HCT116 (cell line): ENCODE data around the gene BMP4. TPM values are rescaled to one million over a fixed set of nuclear protein-coding genes. Genes with fewer than 3 reads are reported as not detected.

Experiments
- ATAC-seq: fragments of 200-7000 bp; cut with Tn5 transposase; 2 replicates; pipeline ENCODE4 v1.9.1; 2020; ENCODE audit warnings: mild to moderate bottlenecking, moderate library complexity
- BruUV-seq: library from RNA; stranded (reverse); fragments of 400-500 nt; replicated peaks from 2 replicates; lab custom pipeline; 2021; lab: Mats Ljungman, UMichigan
- CTCF ChIA-PET: fragments of 300-600 bp; sonication (Branson Sonifier 250); formaldehyde crosslinking; loops from one replicate; lab custom pipeline; 2021; ENCODE audit warnings: antibody characterized with exemption; lab: Charles Lee
- POLR2A ChIA-PET: fragments of 300-600, 350-600 bp; sonication (Branson Sonifier 250); formaldehyde crosslinking; loops from one replicate; lab custom pipeline; 2021; ENCODE audit warnings: antibody characterized with exemption; lab: Charles Lee
- RAD21 ChIA-PET, 2 experiments: fragments of 300-600 bp; sonication (Branson Sonifier 250); formaldehyde crosslinking; loops; one replicate each; lab custom pipeline; 2023; ENCODE audit warnings: low total read pairs in 2 of 2; ENCODE audit not compliant: uncharacterized antibody in 2 of 2, unreplicated experiment in 2 of 2, low non-redundant PET in 1 of 2; lab: Charles Lee
- DNase-seq: peaks from one replicate; pipeline ENCODE4 v3.0.0-alpha.2; 2010; ENCODE audit warnings: low read depth, low spot score
- H2AFZ ChIP-seq: fragments of 200-600 bp; shearing (Covaris generic), sonication (generic); 2 replicates; pipeline ENCODE4 v1.6.1; 2017; ENCODE audit warnings: low read depth, mixed run types, mixed read lengths, antibody characterized with exemption, low read length; ENCODE audit not compliant: poor library complexity, severe bottlenecking
- H3K27ac ChIP-seq: 2 replicates; pipeline ENCODE4 v1.5.1; 2012; ENCODE audit warnings: low read depth, low read length
- H3K27me3 ChIP-seq: fragments of 200-600 bp; sonication (generic); 2 replicates; pipeline ENCODE4 v1.6.1; 2016; ENCODE audit warnings: mixed run types, low read length, mixed read lengths; ENCODE audit not compliant: insufficient read depth
- H3K36me3 ChIP-seq, 2 experiments: fragments of 200-500 bp in 1 of 2; fragments of 200-600 bp in 1 of 2; sonication (Bioruptor generic) in 1 of 2; sonication (generic) in 1 of 2; 2 replicates each; pipeline versions ENCODE4 v1.5.1 to v1.6.1; 2014 to 2016; ENCODE audit warnings: low read length in 2 of 2, inconsistent platforms in 1 of 2, mixed read lengths in 1 of 2, mixed run types in 1 of 2; ENCODE audit not compliant: insufficient read depth in 2 of 2, control insufficient read depth in 1 of 2
- H3K4me1 ChIP-seq, 2 experiments: fragments of 200-600 bp in 1 of 2; sonication (generic) in 1 of 2; 2 replicates each; pipeline versions ENCODE4 v1.5.1 to v1.6.1; 2012 to 2017; ENCODE audit warnings: low read length in 2 of 2, inconsistent platforms in 1 of 2, mild to moderate bottlenecking in 1 of 2, mixed read lengths in 1 of 2, mixed run types in 1 of 2, moderate library complexity in 1 of 2; ENCODE audit not compliant: insufficient read depth in 2 of 2, control insufficient read depth in 1 of 2
- H3K4me2 ChIP-seq: fragments of 200-600 bp; sonication (generic); 2 replicates; pipeline ENCODE4 v1.6.1; 2017; ENCODE audit warnings: mixed run types, low read length, mixed read lengths
- H3K4me3 ChIP-seq, 2 experiments: fragments of 200-600 bp in 1 of 2; sonication (generic) in 1 of 2; replicated peaks in 1 of 2; 2 replicates each; pipeline ENCODE4 v1.5.1; 2011 to 2016; ENCODE audit warnings: low read length in 2 of 2, control low read depth in 1 of 2, low read depth in 1 of 2, mild to moderate bottlenecking in 1 of 2, mixed read lengths in 1 of 2, mixed run types in 1 of 2
- H3K79me2 ChIP-seq: fragments of 200-600 bp; sonication (generic); 2 replicates; pipeline ENCODE4 v1.6.1; 2017; ENCODE audit warnings: mild to moderate bottlenecking, mixed run types, low read length, moderate library complexity, mixed read lengths; ENCODE audit not compliant: insufficient read depth
- H3K9ac ChIP-seq: fragments of 200-600 bp; sonication (generic); 2 replicates; pipeline ENCODE4 v1.6.1; 2016; ENCODE audit warnings: low read length, mixed read lengths
- H3K9me2 ChIP-seq: fragments of 200-600 bp; sonication (generic), shearing (Covaris generic); 2 replicates; pipeline ENCODE4 v1.6.1; 2017; ENCODE audit warnings: mixed run types, mild to moderate bottlenecking, moderate library complexity; ENCODE audit not compliant: insufficient read depth
- H3K9me3 ChIP-seq, 2 experiments: fragments of 200-500 bp in 1 of 2; fragments of 200-600 bp in 1 of 2; sonication (Bioruptor generic) in 1 of 2; sonication (generic) in 1 of 2; 2 replicates each; pipeline ENCODE4 v1.6.1; 2014 to 2017; ENCODE audit warnings: low read length in 2 of 2, mixed read lengths in 2 of 2, inconsistent platforms in 1 of 2, low read depth in 1 of 2, mild to moderate bottlenecking in 1 of 2, mixed run types in 1 of 2, moderate library complexity in 1 of 2; ENCODE audit not compliant: control insufficient read depth in 1 of 2, insufficient read depth in 1 of 2
- H4K20me1 ChIP-seq: fragments of 200-600 bp; sonication (generic), shearing (Covaris generic); 2 replicates; pipeline ENCODE4 v1.6.1; 2017; ENCODE audit warnings: mixed run types, mild to moderate bottlenecking, moderate library complexity; ENCODE audit not compliant: insufficient read depth
- CBX3 ChIP-seq: IDR thresholded peaks from 2 replicates; pipeline ENCODE4 v1.6.1; 2012; ENCODE audit warnings: low read depth
- EGR1 ChIP-seq: IDR thresholded peaks from 2 replicates; pipeline ENCODE4 v1.6.1; 2012; ENCODE audit warnings: low read depth
- ELF1 ChIP-seq: IDR thresholded peaks from 2 replicates; pipeline ENCODE4 v1.6.1; 2012; ENCODE audit warnings: low read depth, borderline replicate concordance
- EZH2 ChIP-seq: fragments of 200-600 bp; sonication (generic); IDR thresholded peaks from 2 replicates; pipeline ENCODE4 v1.6.1; 2017; ENCODE audit warnings: antibody characterized with exemption, mixed run types
- JUND ChIP-seq: IDR thresholded peaks from 2 replicates; pipeline ENCODE4 v1.6.1; 2012
- POLR2A ChIP-seq: IDR thresholded peaks from 2 replicates; pipeline ENCODE4 v1.7.0; 2011; ENCODE audit warnings: borderline replicate concordance; ENCODE audit not compliant: insufficient read depth, insufficient read length; ENCODE audit errors: extremely low read depth
- POLR2AphosphoS5 ChIP-seq: IDR thresholded peaks from 2 replicates; pipeline ENCODE4 v1.6.1; 2011; ENCODE audit warnings: mild to moderate bottlenecking, low read depth, low read length, moderate library complexity
- RAD21 ChIP-seq: IDR thresholded peaks from 2 replicates; pipeline ENCODE4 v1.6.1; 2012; ENCODE audit warnings: low read depth, mild to moderate bottlenecking
- SIN3A ChIP-seq: IDR thresholded peaks from 2 replicates; pipeline ENCODE4 v1.6.1; 2012; ENCODE audit warnings: low read depth
- SP1 ChIP-seq: IDR thresholded peaks from 2 replicates; pipeline ENCODE4 v1.6.1; 2012; ENCODE audit warnings: low read depth
- SRF ChIP-seq: IDR thresholded peaks from 2 replicates; pipeline ENCODE4 v1.6.1; 2012; ENCODE audit warnings: low read depth
- TCF7L2 ChIP-seq: IDR thresholded peaks from 2 replicates; pipeline ENCODE4 v1.7.0; 2011; ENCODE audit warnings: borderline replicate concordance, inconsistent platforms; ENCODE audit not compliant: insufficient read depth, insufficient read length; ENCODE audit errors: extremely low read depth
- ZFX ChIP-seq: fragments of 450-650 bp; IDR thresholded peaks from 2 replicates; pipeline ENCODE4 v1.6.1; 2017
- ZNF274 ChIP-seq: fragments of 200-500 bp; sonication (Bioruptor generic); IDR thresholded peaks from 2 replicates; pipeline ENCODE4 v1.6.1; 2014; ENCODE audit warnings: mild to moderate bottlenecking, low read depth, low read length, inconsistent platforms
- intact Hi-C: fragments of 100-400 bp; cut with micrococcal nuclease; formaldehyde crosslinking; loops from 2 replicates; pipeline ENCODE4 v1.10.0; 2022
- total RNA-seq: library from RNA; stranded (reverse); gene quantifications from one replicate; pipeline ENCODE4 v1.2.1, GENCODE V29; 2021; ENCODE audit not compliant: unreplicated experiment
- TF ChIP-seq, protein P1 (sequence below): IDR thresholded peaks from 2 replicates; pipeline ENCODE4 v1.6.1; 2012; ENCODE audit warnings: low read depth
- TF ChIP-seq, protein P2 (sequence below): IDR thresholded peaks from 2 replicates; pipeline ENCODE4 v1.6.1; 2011; ENCODE audit warnings: mild to moderate bottlenecking, low read length, moderate library complexity; ENCODE audit not compliant: insufficient replicate concordance; ENCODE audit errors: extremely low read depth
- TF ChIP-seq, protein P3 (sequence below): IDR thresholded peaks from 2 replicates; pipeline ENCODE4 v1.6.1; 2012

Gene BMP4
- total RNA-seq, 1 experiment from 2014 or later = 145 TPM

DNA sequence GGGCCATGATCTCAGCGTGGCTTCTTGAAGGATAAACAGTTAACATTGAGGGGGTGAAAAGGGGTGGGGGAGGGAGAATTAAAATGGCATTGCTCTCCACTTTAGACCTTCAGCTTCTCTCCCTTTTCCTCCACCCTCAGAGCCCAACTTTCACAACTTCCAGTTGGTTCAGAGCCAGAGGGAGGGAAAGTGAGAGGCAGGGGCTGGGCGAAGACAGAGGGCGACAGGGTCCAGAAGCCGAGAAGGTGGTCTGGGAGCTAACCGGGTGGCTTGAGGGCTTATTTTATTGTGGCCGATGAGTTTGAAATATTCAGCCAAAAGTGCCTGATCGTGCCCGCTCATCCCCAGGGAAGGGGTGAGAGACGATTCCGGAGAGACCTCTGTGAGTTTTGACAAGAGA lies 4.1 kb downstream of the BMP4 start:
- DNase-seq = no peak
- peak overlapping the region; percentile 99 for H3K4me2 ChIP-seq
- peaks cover 38 to 40% of the 10 kb centered on the region in 2 experiments for H3K36me3 ChIP-seq
- H3K9me3 ChIP-seq = no peaks in the 10 kb centered on the region
- peaks cover 76% of the 10 kb centered on the region for H3K79me2 ChIP-seq
- H3K27me3 ChIP-seq = no peaks in the 10 kb centered on the region
- TF ChIP-seq ZNF274 (no peak), EGR1 (no peak), SRF (no peak), TCF7L2 (no peak), POLR2AphosphoS5 (no peak), CBX3 (no peak), SIN3A (no peak), ZFX (no peak), POLR2A (no peak), RAD21 (no peak), EZH2 (no peak), ELF1 (no peak), JUND (no peak), SP1 (no peak)
- TF ChIP-seq, protein P1, sequence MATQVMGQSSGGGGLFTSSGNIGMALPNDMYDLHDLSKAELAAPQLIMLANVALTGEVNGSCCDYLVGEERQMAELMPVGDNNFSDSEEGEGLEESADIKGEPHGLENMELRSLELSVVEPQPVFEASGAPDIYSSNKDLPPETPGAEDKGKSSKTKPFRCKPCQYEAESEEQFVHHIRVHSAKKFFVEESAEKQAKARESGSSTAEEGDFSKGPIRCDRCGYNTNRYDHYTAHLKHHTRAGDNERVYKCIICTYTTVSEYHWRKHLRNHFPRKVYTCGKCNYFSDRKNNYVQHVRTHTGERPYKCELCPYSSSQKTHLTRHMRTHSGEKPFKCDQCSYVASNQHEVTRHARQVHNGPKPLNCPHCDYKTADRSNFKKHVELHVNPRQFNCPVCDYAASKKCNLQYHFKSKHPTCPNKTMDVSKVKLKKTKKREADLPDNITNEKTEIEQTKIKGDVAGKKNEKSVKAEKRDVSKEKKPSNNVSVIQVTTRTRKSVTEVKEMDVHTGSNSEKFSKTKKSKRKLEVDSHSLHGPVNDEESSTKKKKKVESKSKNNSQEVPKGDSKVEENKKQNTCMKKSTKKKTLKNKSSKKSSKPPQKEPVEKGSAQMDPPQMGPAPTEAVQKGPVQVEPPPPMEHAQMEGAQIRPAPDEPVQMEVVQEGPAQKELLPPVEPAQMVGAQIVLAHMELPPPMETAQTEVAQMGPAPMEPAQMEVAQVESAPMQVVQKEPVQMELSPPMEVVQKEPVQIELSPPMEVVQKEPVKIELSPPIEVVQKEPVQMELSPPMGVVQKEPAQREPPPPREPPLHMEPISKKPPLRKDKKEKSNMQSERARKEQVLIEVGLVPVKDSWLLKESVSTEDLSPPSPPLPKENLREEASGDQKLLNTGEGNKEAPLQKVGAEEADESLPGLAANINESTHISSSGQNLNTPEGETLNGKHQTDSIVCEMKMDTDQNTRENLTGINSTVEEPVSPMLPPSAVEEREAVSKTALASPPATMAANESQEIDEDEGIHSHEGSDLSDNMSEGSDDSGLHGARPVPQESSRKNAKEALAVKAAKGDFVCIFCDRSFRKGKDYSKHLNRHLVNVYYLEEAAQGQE = no peak
- TF ChIP-seq, protein P2, sequence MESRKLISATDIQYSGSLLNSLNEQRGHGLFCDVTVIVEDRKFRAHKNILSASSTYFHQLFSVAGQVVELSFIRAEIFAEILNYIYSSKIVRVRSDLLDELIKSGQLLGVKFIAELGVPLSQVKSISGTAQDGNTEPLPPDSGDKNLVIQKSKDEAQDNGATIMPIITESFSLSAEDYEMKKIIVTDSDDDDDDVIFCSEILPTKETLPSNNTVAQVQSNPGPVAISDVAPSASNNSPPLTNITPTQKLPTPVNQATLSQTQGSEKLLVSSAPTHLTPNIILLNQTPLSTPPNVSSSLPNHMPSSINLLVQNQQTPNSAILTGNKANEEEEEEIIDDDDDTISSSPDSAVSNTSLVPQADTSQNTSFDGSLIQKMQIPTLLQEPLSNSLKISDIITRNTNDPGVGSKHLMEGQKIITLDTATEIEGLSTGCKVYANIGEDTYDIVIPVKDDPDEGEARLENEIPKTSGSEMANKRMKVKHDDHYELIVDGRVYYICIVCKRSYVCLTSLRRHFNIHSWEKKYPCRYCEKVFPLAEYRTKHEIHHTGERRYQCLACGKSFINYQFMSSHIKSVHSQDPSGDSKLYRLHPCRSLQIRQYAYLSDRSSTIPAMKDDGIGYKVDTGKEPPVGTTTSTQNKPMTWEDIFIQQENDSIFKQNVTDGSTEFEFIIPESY = no peak
- TF ChIP-seq, protein P3, sequence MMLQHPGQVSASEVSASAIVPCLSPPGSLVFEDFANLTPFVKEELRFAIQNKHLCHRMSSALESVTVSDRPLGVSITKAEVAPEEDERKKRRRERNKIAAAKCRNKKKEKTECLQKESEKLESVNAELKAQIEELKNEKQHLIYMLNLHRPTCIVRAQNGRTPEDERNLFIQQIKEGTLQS = no peak
- H3K27ac ChIP-seq = peak overlapping the region; percentile 98
- no peak for ATAC-seq
- RAD21 ChIA-PET = no interaction called here
- POLR2A ChIA-PET = interaction anchor here (1.2 kb wide), 1 partner anchor 14 kb away, joined by 6 read pairs; no protein-coding TSS in a partner anchor
- no TSS peak for BruUV-seq
- H4K20me1 ChIP-seq = peaks cover 15% of the 10 kb centered on the region; the same call in 1 of the 2 replicates
- no peaks in the 10 kb centered on the region for H3K9me2 ChIP-seq
- no peak overlapping the region for H2AFZ ChIP-seq
- no peak overlapping the region for H3K4me3 ChIP-seq
- peaks cover 27 to 45% of the 10 kb centered on the region in 2 experiments for H3K4me1 ChIP-seq
- intact Hi-C loops = no loop called here
- H3K9ac ChIP-seq = peak overlapping the region; percentile 82
- CTCF ChIA-PET = interaction anchor here (1.4 kb wide), 1 partner anchor 413 kb away, joined by 4 read pairs; no protein-coding TSS in a partner anchor
